TTC549 (cell line): ENCODE measurements around the gene ACTA1.
"Not testable (repeated sequence)": the region's sequence is repeated elsewhere in the genome, so short reads cannot be mapped to it uniquely, and the experiment has no call there.

Experiments used
- FAIRE-seq: peaks from 2 replicates; lab custom pipeline; 2012; peaks lifted over from hg19 to GRCh38; lab: Jason Lieb, UNC

The ACTA1 gene

GRCh38 chr1:229409616-229410369 lies 24.1 kb downstream of the ACTA1 start:
- FAIRE-seq: no peak

DNA sequence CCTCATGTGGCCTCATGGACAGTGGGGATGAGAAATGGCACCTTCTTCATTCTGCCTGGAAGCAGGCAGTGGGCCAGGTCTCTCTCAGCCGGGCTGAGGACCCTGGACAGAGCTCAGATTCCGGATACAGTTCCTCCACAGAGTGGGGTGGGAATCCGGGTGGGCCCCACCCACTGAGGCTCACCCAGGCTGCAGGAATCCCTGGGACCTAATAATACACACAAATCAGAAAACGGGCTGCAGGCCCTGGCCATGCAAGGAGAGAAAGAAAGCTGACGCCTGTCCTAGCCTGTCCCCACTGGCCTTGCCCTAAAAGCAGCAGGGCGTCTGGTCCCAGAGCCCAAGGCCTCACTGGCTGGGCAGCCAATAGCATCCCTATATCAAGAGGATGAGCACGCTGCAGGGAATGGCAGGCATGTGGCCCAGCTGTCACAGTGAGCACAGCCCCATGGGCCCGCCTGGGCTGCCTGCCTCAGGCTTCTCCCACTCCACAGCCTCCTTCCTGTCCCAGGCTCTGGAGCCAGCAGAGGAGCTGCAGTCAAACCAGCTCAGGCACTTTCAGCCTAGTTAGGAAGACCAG lies 25.3 kb downstream of the ACTA1 start:
- FAIRE-seq: no peak

- FAIRE-seq: no peak
Observed at GRCh38 chr1:229407206-229408026, 26.5 kb downstream of the ACTA1 start.

- no peak for FAIRE-seq
Observed at GRCh38 chr1:229406798-229407197, 27.1 kb downstream of the ACTA1 start.

DNA sequence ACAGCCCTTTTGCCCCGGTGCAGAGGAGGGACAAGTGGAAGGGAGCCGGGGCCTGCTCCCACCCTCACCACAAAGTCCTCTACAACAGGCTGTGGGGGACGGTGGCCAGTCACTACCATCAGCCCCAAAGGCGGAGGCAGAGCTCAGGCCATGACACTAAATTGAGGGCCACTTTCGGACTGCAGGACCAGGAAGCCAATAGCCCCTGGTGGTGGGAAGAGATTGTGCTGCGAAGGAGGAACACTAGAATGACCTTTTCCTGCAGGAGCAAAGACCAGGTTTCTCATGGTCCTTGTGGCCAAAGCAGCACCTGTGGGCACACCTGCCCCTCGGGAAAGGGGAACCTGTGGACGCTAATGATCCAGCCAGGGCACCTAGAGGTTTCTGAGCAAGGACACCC lies 30.3 kb downstream of the ACTA1 start:
- FAIRE-seq: no peak

DNA sequence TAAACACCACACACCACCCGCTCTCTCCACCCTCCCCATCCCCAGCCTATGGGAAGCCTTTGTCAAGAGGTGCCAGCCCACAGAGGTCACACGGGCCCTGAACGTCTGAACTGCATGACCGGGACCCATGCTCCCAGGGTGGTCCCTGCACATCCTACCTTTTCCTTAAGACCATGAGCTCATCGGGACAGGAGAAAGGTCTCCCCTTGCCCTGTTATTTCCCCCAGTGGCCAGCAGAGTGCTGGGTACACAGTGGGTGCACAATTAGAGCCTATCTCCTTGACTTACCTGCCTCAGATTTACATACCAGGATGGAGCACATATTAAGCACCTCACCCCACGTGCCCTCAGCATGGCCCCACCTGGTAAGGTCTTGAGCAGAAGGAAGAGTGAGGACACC lies 30.9 kb downstream of the ACTA1 start:
- no peak for FAIRE-seq

- FAIRE-seq: not testable (repeated sequence)
Observed at GRCh38 chr1:229402329-229402728, 31.6 kb downstream of the ACTA1 start.

DNA sequence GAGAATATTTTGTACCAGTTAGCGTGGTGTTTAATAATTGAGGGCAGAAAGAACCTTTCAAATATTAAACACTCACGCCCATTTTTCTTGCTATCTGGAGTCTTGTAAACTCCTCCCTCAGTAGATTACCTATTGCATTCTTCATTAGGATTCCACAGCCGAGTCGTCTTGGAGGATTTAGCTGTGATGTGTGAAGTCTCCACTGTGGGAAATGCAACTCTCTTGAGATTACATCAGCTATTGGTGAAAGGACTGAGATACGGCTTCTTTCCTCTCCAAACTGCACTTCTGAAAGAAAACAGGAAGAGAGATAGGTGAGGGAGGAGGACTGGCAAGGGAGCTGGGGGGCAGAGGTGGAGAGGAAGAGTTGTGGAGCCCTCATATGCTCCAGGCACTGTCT lies 36.1 kb downstream of the ACTA1 start:
- FAIRE-seq: no peak

DNA sequence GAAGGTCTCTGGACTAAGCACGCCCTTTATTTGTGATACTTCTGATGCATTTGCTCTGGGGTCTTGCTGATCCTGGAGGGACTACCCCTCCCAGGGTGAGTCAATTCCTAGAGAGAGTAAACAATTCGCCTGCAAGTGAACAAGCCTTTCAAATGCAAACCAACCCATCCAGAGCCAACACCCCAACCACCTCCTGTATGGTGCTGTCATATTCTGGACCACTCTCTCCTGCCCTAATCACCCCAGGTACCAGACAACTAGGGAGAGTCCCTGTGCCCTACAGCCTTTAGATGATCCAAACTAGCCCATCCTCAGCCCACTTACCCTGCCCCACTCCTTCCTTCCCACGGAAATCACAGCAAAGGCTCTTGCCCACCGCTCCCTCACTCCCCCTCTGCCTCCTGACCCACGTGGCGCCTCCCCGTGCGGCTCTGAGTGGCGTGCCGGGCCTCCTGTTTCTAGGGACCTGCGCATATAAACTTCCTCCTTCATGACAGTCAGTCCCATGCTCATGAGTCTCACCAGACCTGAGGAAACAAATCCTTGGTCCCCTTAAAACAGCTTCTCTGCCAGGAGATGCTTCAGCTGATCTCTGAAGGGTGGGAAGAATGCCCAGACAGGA lies 37.2 kb downstream of the ACTA1 start:
- no peak for FAIRE-seq

GRCh38 chr1:229394517-229394916 lies 39.4 kb downstream of the ACTA1 start:
- FAIRE-seq: not testable (repeated sequence)

- no peak for FAIRE-seq
Observed at GRCh38 chr1:229392936-229393335, 41.0 kb downstream of the ACTA1 start.

DNA sequence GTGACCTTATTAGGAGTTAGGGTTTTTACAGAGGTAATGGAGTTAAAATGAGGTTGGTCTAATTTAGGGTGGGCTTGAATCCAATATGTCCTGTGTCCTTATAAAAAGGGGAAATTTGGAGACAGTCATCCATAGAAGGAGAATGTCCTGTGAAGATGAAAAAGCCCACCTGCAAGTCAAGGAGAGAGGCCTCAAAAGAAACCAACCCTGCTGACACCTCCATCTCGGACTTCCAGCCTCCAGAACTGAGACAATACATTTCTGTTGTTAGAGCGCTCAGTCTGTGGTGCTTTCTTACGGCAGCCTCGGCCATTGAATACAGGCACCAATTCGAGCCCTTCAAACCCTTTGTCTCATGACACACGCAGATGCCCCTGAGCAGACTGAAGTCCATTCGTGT lies 43.8 kb downstream of the ACTA1 start:
- FAIRE-seq: no peak

DNA sequence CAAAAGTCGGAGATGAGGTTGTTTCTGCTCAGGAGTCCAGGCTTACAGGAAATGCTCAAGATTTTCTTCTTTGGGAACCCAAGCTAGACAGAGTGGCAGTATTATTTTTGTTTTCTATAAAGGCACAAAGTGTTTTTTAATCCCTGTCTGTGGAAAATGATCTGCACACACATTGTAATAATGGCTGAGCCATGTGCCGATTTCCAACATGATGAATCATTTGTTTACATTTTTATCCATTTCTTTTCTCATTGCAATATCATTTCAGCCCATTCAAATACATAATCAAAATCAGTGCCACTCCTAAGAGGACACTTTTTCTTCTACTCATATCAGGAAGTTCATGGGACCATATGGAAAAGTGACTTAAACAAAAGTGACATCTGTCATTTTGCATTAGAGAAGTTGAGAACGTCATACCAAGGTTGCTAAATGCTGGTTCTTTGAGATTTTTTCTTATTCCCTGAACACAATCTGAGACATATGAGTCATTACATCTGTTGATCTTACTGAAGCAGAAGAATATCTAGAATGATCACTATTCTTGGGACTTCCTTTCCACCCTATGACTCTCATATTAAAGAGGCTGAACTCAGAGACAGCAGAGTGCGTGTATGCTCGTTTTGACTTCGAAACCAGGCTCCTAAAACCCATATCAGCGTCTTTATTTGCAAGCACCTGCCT lies 44.9 kb downstream of the ACTA1 start:
- no peak for FAIRE-seq

- FAIRE-seq: no peak
Observed at GRCh38 chr1:229385853-229386456, 47.9 kb downstream of the ACTA1 start.

GRCh38 chr1:229384822-229385221 lies 49.1 kb downstream of the ACTA1 start:
- no peak for FAIRE-seq

DNA sequence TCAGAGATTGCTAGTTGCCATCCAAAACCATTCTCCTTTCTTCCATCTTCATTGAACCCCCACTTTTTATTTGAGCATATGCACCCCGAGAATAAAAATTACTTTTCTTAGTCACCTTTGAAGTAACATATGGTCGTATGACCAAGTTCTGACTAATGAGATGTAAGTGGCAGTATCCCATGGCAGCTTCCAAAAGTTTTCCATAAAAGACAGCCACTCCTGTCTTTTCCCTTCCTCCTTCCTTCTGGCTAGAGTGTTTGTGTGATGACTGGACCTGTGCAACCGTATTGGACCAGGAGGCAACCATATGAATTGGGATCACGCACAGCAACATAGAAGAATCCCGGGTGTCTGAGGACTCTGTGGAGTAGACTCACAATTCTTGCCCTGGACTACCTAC lies 49.9 kb downstream of the ACTA1 start:
- FAIRE-seq: no peak

- no peak for FAIRE-seq
Observed at GRCh38 chr1:229383188-229383587, 50.7 kb downstream of the ACTA1 start.
